HG02642 (cell line): ENCODE measurements around the gene DUSP7.

Experiments used
- ATAC-seq: cut with Tn5 transposase; IDR thresholded peaks from one replicate; pipeline ENCODE4 v1.9.1; 2021; ENCODE audit warnings: mild to moderate bottlenecking; ENCODE audit not compliant: unreplicated experiment, poor library complexity

The DUSP7 gene

GRCh38 chr3:52056521-52056967, at the start of gene DUSP7:
TSS of gene DUSP7 (minus strand) at chr3:52056571. CDS start at chr3:52056366, 205 bp downstream.
- ATAC-seq, result peak; percentile 34

GRCh38 chr3:52104684-52105640, 48.6 kb upstream of the DUSP7 start:
- ATAC-seq, result no peak

GRCh38 chr3:52102934-52103333, 46.6 kb upstream of the DUSP7 start:
- ATAC-seq, result no peak

- ATAC-seq, result no peak
Measured at GRCh38 chr3:52099001-52099401, 42.6 kb upstream of the DUSP7 start.

- ATAC-seq, result no peak
Measured at GRCh38 chr3:52097851-52098507, 41.6 kb upstream of the DUSP7 start.

- no peak for ATAC-seq
Measured at GRCh38 chr3:52095990-52096775, 39.8 kb upstream of the DUSP7 start.

GRCh38 chr3:52094571-52095485, 38.5 kb upstream of the DUSP7 start:
- ATAC-seq, result no peak

GRCh38 chr3:52093756-52094545, 37.6 kb upstream of the DUSP7 start:
- ATAC-seq, result no peak

GRCh38 chr3:52092891-52093290, 36.5 kb upstream of the DUSP7 start:
- ATAC-seq, result no peak

GRCh38 chr3:52092271-52092660, 35.9 kb upstream of the DUSP7 start:
- ATAC-seq, result no peak

- no peak for ATAC-seq
Measured at GRCh38 chr3:52091586-52092270, 35.4 kb upstream of the DUSP7 start.

- no peak for ATAC-seq
Measured at GRCh38 chr3:52090933-52091468, 34.6 kb upstream of the DUSP7 start.

GRCh38 chr3:52090131-52090932, 34.0 kb upstream of the DUSP7 start:
- ATAC-seq, result no peak

GRCh38 chr3:52089691-52090090, 33.3 kb upstream of the DUSP7 start:
- no peak for ATAC-seq

- no peak for ATAC-seq
Measured at GRCh38 chr3:52088445-52089367, 32.3 kb upstream of the DUSP7 start.

- ATAC-seq, result no peak
Measured at GRCh38 chr3:52087731-52088130, 31.4 kb upstream of the DUSP7 start.
